HG03520 (cell line): ENCODE results near the gene CHST11.

Experiments
- ATAC-seq: cut with Tn5 transposase; IDR thresholded peaks from one replicate; pipeline ENCODE4 v1.9.1; 2021; ENCODE audit warnings: mild to moderate bottlenecking, moderate library complexity; ENCODE audit not compliant: unreplicated experiment

The CHST11 gene

GRCh38 chr12:104643819-104644669 lies 187.3 kb downstream of the CHST11 start:
- ATAC-seq, result no peak

- no peak for ATAC-seq
Observed at GRCh38 chr12:104648756-104649155, 192.0 kb downstream of the CHST11 start.

- ATAC-seq, result no peak
Observed at GRCh38 chr12:104649217-104649824, 192.6 kb downstream of the CHST11 start.

- ATAC-seq, result no peak
Observed at GRCh38 chr12:104649921-104650320, 193.2 kb downstream of the CHST11 start.

- no peak for ATAC-seq
Observed at GRCh38 chr12:104650541-104650940, 193.8 kb downstream of the CHST11 start.

DNA sequence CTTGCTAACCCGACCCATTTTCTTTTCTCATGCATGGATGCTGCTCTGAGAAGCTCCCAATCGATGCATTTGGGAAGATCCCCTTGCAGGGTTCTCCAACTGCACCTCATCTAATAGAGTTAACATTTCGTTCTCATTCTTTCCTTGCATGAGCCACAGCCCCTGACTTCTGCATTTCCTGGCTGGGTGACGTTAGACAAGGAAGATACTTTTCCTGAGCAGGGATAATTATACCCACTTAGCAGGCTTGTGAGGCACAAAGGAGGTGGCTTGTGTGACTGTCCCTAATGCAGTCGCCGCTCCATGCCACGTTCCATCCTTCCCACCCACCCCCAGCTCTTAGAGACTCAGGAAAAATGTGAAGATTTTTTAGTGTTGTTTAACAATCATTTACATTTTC lies 195.1 kb downstream of the CHST11 start:
- no peak for ATAC-seq

- no peak for ATAC-seq
Observed at GRCh38 chr12:104652358-104652757, 195.6 kb downstream of the CHST11 start.

DNA sequence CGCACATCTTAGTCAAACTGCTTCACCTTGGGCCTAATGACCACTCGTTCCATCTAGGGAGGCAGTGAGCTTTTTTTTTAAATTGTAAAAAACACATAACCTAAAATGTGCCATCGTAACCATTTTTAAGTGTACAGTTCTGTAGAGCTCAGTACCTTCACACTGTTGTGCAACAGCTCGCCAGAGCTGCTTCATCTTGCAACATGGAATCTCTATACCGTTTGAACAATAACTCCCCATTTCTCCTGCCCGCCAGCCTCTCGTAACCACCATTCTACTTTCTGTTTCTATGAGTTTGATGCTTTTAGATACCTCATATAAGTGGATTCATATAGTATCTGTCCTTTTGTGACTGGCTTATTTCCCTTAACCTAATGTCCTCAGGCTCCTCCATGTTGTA lies 196.2 kb downstream of the CHST11 start:
- ATAC-seq, result no peak

DNA sequence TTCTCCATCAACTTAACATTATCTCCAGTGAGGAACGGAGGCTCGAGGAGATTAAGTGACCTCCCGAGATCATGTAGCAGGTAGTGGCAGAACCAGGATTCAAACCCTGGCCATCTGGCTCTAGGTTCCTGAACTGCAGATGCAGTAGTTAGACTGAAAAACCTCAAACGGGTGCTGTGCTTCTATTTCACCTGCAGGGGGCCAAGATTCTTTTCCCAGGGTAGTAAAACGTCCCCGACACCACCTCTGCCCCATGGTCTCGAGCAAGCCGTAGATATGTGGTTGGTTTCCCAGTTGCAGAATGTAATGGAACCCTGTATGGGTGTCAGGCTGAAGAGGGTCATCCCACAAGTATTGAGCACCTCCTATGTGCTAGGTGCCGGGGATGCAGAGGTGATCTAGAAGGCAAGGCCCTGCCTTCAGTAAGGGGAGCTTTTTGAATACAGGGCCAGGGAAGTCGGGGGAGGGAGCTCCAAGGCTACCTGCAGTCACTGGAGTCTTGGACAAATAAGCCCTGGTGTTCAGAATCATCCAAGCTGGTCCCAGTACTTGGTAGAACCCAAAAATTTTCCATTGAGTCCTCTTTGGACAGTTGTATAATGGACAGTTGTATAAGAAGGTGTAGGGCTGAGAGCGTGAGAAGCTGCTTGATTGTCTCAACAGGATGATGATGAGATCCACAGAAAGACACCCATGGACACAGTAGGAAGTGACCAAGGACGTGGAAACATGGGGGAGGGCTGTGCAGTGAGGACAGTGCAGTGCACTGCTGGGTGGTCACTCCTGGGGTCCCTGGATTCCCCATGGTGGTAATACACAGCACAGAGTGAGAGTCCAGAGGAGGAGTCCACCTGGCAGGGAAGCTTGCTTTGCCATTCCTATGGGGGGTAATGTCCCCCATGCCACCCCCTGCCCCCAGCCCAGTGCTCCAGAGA lies 197.2 kb downstream of the CHST11 start:
- no peak for ATAC-seq

DNA sequence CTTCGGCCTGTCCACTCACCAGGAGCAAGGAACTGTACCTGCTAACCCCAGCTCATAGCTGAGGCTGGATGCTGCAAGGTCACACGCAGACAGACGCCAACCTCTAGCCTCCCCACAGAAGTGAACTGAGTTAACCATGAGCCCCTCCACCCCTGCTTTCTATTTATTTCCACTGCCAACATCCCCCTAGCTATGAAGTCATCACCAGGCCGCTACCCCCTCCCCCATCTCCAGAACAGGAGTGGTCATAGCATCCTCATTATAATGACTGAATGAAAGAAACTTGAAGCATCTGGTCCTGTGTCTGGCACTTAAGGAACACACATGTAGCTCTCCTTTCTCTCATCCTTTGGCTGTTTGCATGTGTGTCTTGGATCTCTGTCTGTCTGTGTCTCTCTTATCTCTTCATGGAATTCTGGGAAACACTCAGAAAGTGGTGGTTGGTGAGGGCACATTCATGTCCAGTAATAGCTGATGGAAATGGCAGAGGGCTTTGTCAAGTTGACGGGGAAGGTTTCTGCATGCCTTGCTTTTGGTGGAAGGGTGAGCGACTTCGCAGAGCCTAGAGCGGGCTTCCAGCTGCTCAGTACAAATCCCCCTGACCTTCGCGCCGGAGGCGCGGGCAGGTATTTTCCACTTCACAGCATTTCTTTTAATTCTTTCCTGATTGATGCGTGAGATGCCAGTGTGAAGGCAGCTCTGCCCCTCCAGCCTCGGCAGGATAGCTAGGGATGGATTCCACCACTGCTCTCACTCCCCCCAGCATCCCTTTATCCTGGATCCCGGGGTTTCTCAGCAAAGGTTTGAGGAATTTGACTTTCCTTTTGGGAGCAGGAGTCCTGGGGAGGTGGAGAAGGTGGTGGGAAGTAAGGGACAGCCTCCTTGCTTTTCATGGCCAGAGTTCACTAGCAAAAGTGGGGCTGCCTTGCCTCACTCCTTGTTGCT lies 198.2 kb downstream of the CHST11 start:
- no peak for ATAC-seq

GRCh38 chr12:104656383-104656782 lies 199.6 kb downstream of the CHST11 start:
- no peak for ATAC-seq

DNA sequence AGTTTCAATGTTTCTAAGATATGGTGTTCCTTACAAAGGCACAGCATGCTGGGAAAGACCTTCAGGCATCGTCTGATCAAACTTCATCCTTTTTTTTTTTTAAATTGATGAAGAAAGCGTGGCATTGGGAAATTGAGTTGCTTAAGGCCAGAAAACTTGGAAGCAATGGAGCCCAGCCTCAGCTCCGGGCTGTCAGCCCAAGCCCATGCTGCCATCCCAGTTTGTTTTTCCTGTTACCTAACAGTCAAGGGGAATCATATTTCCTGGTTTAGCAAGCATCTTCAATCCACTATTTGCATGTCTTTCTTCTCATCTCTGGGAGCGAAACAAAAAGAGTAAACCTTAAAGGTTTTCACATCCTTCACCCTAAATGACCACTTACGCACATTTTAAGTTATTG lies 200.2 kb downstream of the CHST11 start:
- ATAC-seq, result no peak

DNA sequence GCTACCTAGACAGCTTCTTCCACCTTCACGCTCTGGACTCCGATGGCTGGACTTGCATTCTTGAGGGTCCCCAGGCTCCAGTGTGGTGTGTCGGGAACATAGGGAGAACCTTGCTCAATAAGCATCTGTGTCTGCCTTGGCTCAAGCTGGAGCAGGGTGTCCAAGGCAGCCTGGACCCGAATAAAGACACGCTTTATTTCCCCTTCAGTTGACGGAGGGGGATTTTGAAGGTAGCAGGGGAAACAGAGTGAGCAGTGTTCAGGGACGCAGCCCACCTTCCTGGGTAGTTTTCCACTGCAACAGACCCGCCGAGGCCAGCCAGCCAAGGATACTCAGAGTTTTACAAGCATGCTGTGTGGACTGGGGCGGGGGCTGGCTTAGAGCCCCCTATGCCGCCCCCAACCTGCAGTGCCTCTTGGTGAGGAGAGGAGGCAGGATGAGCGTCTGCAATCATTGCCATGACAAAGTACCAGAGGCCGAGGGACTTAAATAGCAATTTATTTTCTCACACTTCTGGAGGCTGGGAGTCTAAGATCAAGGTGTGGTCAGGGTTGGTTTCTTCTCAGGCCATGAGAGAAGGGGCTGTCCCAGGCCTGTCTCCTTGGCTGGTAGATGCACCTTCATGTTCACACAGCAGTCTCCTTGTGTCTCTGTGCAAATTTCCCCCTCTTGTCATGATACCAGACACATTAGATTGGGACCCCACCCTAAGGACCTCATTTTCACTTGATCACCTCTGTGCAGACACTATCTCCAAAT lies 201.2 kb downstream of the CHST11 start:
- ATAC-seq, result no peak

GRCh38 chr12:104659058-104659457 lies 202.3 kb downstream of the CHST11 start:
- ATAC-seq, result no peak

DNA sequence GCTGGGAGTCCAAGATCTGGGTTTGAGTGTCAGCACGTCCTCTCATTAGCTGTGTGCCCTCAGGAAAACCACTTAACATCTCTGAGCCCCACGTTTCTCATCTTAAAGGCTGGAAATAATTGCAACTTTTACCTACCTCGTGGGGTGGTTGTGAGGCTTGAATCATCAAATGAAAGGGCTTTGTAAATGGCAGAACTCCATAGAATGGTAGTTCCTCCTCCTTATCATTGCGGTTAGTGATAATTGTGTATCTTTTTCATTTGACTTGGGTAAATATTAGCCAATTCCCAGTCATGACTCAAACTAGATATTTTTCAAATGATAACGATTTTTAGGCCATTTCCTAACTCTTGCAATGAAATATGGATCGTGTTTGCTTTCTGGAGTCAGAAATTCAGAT lies 205.5 kb downstream of the CHST11 start:
- ATAC-seq, result no peak

GRCh38 chr12:104662908-104663307 lies 206.2 kb downstream of the CHST11 start:
- ATAC-seq, result no peak

GRCh38 chr12:104664351-104664750 lies 207.6 kb downstream of the CHST11 start:
- ATAC-seq, result no peak

DNA sequence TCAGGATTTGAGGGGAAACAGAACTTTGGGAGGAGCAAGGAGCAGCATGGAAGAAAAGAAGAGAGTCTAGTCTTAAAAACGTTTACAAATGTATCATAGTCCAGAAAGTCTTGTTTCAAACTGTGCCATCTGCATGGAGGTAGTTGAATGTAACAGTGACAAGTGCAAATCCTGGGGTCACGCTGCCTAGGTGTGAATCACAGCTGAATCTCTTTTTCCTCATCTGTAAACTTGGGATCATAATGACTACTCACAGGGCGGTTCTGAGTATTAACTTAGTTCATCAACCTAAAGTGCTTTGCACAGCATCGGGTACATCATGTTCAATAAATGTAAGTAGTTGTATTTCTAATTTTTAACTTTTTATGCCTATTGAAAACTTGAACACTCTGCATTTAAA lies 208.5 kb downstream of the CHST11 start:
- ATAC-seq, result no peak

DNA sequence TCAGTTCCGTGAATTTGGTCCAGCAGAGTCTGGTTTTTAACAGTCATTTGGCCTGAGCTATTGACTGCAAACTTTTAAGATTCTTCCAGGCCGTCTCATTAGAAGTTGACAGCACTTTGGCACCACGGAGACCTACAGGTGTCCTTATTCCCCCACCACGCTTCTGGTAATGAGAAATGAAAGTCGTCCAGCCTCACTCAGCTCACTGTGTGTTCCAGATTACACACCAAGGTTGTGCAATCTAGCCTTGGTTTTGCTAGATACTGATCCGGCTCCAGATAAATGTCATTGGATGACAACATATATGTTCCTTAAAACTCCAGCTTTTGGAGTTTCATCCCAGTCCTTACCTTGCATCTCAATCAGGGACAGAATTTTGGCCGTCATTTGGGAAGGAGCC lies 210.4 kb downstream of the CHST11 start:
- no peak for ATAC-seq

DNA sequence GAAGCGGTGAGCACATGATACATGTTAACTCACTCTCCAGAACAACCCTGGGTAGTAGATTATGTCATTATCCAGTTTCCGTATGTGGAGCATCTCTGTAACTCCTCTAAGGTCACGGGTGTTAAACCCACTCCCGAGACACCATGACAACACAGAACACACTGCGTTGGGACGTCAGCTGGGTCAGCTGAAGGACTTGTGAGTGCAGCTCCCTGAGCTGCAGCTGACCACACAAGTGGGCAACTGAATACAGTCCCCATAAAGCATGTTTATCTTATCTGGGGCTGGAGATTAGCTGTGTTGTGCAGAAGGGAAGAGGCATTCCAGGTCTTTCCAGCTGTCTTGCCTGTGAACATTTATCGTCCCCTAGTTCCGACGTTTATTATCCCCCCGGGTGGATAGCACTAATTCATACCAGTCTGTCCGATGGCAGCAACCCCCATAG lies 211.5 kb downstream of the CHST11 start:
- ATAC-seq, result no peak
